BE2C (cell line): ENCODE data around the gene PPIP5K1.
"Not testable (repeated sequence)": the region's sequence is repeated elsewhere in the genome, so short reads cannot be mapped to it uniquely, and the experiment has no call there.

Experiments used
- DNase-seq: peaks from one replicate; pipeline ENCODE4 v3.0.0-alpha.2; 2020
- H3K27me3 ChIP-seq: fragments of 250-450 bp; sonication (Bioruptor Pico); 2 replicates; pipeline ENCODE4 v1.5.1; 2020; ENCODE audit warnings: mild to moderate bottlenecking
- H3K36me3 ChIP-seq: fragments of 250-450 bp; sonication (Bioruptor Pico); 2 replicates; pipeline ENCODE4 v1.5.1; 2020; ENCODE audit warnings: mild to moderate bottlenecking
- H3K4me1 ChIP-seq: fragments of 250-450 bp; sonication (Bioruptor Pico); 2 replicates; pipeline ENCODE4 v1.5.1; 2020
- H3K4me3 ChIP-seq: 2 replicates; pipeline ENCODE4 v1.5.1; 2011; ENCODE audit warnings: low read depth, low read length
- H3K9me3 ChIP-seq: fragments of 250-450 bp; sonication (Bioruptor Pico); 2 replicates; pipeline ENCODE4 v1.5.1; 2020
- TF ChIP-seq, protein P1 (sequence below): IDR thresholded peaks from 2 replicates; pipeline ENCODE4 v1.5.1; 2012; ENCODE audit warnings: mild to moderate bottlenecking, low read depth, low read length

Gene PPIP5K1

GRCh38 chr15:43563793-43564192, 26.2 kb downstream of the PPIP5K1 start:
- not testable (repeated sequence) for DNase-seq, H3K9me3 ChIP-seq, H3K4me1 ChIP-seq, H3K4me3 ChIP-seq, H3K27me3 ChIP-seq, H3K36me3 ChIP-seq

GRCh38 chr15:43562753-43563152, 27.3 kb downstream of the PPIP5K1 start:
- not testable (repeated sequence) for H3K4me1 ChIP-seq, H3K36me3 ChIP-seq, H3K4me3 ChIP-seq, H3K9me3 ChIP-seq, DNase-seq, H3K27me3 ChIP-seq

DNA sequence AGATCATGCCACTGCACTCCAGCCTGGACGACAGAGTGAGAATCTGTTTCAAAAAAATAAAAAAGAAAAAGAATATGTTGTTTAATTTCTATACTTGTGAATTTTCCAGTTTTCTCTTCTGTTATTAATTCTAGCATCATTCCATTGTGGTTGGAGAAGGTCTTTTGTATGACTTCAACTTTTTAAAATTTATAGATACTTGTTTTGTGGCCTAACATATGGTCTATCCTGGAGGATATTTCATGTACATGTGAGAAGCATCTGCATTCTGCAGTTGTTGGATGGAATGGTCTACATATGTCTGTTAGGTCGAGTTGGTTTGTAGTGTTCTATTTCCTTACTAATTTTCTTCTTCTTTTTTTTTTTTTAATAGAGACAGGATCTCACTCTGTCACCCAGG, 37.0 kb downstream of the PPIP5K1 start:
- Histone ChIP-seq H3K4me3 (no peak overlapping the region), H3K9me3 (no peaks in the 10 kb centered on the region), H3K27me3 (no peaks in the 10 kb centered on the region), H3K4me1 (no peaks in the 10 kb centered on the region), H3K36me3 (peaks cover 4% of the 10 kb centered on the region)
- TF ChIP-seq, protein P1, sequence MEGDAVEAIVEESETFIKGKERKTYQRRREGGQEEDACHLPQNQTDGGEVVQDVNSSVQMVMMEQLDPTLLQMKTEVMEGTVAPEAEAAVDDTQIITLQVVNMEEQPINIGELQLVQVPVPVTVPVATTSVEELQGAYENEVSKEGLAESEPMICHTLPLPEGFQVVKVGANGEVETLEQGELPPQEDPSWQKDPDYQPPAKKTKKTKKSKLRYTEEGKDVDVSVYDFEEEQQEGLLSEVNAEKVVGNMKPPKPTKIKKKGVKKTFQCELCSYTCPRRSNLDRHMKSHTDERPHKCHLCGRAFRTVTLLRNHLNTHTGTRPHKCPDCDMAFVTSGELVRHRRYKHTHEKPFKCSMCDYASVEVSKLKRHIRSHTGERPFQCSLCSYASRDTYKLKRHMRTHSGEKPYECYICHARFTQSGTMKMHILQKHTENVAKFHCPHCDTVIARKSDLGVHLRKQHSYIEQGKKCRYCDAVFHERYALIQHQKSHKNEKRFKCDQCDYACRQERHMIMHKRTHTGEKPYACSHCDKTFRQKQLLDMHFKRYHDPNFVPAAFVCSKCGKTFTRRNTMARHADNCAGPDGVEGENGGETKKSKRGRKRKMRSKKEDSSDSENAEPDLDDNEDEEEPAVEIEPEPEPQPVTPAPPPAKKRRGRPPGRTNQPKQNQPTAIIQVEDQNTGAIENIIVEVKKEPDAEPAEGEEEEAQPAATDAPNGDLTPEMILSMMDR: no peak
- no peak for DNase-seq

DNA sequence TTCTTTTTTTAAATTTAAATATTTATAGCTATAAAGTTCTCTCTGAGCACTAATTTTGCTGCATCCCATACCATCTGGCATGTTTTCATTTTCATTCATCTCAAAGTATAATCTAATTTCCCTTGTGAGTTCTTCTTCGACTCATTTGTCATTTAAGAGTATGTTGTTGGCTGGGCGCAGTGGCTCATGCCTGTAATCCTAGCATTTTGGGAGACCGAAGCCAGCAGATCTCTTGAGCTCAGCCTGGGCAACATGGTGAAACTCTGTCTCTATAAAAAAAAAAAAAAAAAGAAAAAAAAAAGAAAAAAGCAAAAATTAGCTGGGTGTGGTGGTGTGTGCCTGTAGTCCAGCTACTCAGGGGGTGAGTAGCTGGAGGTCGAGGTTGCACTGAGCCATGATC, 37.8 kb downstream of the PPIP5K1 start:
- TF ChIP-seq, protein P1: no peak
- no peak overlapping the region for H3K4me3 ChIP-seq
- no peaks in the 10 kb centered on the region for H3K27me3 ChIP-seq
- H3K36me3 ChIP-seq: peaks cover 3% of the 10 kb centered on the region
- no peak for DNase-seq
- no peaks in the 10 kb centered on the region for H3K4me1 ChIP-seq
- no peaks in the 10 kb centered on the region for H3K9me3 ChIP-seq

DNA sequence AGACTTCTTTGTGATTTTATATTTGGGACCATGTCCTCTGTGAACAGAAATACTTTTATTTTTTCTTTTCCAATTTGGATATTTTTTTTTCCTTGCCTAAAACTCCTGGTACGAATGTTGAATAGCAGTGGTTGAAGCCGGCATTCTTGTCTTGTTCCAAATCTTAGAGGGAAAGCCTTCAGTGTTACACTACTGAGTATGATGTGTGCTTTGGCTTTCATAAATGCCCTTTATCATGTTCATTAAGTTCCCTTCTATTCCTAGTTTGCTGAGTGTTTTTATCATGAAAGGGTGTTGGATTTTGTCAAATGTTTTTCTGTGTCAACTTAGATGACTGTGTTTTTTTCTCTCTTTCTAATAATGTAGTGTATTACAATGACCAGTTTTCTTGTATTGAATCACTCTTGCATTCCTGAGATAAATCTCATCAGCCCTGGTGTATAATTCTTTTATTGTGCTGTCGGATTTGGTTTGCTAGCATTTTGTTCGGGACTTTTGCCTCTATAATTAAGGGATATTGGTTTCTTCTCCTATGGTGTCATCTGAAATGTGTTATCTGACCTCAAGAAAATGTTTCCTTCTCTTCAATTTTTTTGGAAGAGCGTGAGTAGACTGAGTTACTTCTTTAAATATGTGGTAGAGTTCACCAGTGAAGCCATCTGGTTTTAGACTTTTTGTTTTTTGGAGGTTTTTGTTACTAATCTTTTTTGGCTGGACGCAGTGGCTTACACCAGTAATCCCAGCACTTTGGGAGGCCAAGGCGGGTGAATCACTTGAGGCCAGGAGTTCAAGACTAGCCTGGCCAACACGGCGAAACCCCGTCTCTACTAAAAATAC, 39.3 kb downstream of the PPIP5K1 start:
- H3K4me1 ChIP-seq: no peaks in the 10 kb centered on the region
- H3K4me3 ChIP-seq: no peak overlapping the region
- TF ChIP-seq, protein P1: no peak
- H3K36me3 ChIP-seq: no peaks in the 10 kb centered on the region
- H3K9me3 ChIP-seq: no peaks in the 10 kb centered on the region
- DNase-seq: no peak
- H3K27me3 ChIP-seq: no peaks in the 10 kb centered on the region

GRCh38 chr15:43547539-43547938, 42.5 kb downstream of the PPIP5K1 start:
- no peaks in the 10 kb centered on the region for H3K4me1 ChIP-seq
- H3K9me3 ChIP-seq: no peaks in the 10 kb centered on the region; the same call in 1 of the 2 replicates
- no peaks in the 10 kb centered on the region for H3K36me3 ChIP-seq
- TF ChIP-seq, protein P1: no peak
- no peak for DNase-seq
- H3K4me3 ChIP-seq: no peak overlapping the region
- no peaks in the 10 kb centered on the region for H3K27me3 ChIP-seq

- no peak overlapping the region for H3K4me3 ChIP-seq
- TF ChIP-seq, protein P1: no peak
- no peaks in the 10 kb centered on the region for H3K36me3 ChIP-seq
- DNase-seq: no peak
- H3K4me1 ChIP-seq: no peaks in the 10 kb centered on the region
- H3K27me3 ChIP-seq: no peaks in the 10 kb centered on the region
- H3K9me3 ChIP-seq: no peaks in the 10 kb centered on the region; the same call in 1 of the 2 replicates
These were observed 44.6 kb downstream of the PPIP5K1 start for GRCh38 chr15:43545426-43545825.
